GM12892 (cell line): ENCODE measurements around the gene SLC44A3.

Experiments used
- POLR2A ChIP-seq: IDR thresholded peaks from 2 replicates; pipeline ENCODE4 v1.6.1; 2011; ENCODE audit warnings: low read depth, low read length, control low read depth
- POLR2AphosphoS5 ChIP-seq: IDR thresholded peaks from 2 replicates; pipeline ENCODE4 v1.6.1; 2011; ENCODE audit warnings: low read depth, low read length, control low read depth
- TAF1 ChIP-seq: IDR thresholded peaks from 2 replicates; pipeline ENCODE4 v1.6.1; 2011; ENCODE audit warnings: low read depth, mild to moderate bottlenecking, control low read depth, low read length, borderline replicate concordance

- no peak for TF ChIP-seq POLR2A
- no peak for TF ChIP-seq POLR2AphosphoS5
- no peak for TF ChIP-seq TAF1
These were observed 120.6 kb downstream of the SLC44A3 start for GRCh38 chr1:94940738-94941137.
